ENCODE data around the gene GNAZ. TPM values are rescaled to one million over a fixed set of nuclear protein-coding genes. Genes with fewer than 3 reads are reported as not detected.
A peak's percentile ranks its signal among the peaks of the same experiment; 100 is the strongest.

The GNAZ gene
- total RNA-seq, 1 experiment from 2014 or later = 5.0 TPM

DNA sequence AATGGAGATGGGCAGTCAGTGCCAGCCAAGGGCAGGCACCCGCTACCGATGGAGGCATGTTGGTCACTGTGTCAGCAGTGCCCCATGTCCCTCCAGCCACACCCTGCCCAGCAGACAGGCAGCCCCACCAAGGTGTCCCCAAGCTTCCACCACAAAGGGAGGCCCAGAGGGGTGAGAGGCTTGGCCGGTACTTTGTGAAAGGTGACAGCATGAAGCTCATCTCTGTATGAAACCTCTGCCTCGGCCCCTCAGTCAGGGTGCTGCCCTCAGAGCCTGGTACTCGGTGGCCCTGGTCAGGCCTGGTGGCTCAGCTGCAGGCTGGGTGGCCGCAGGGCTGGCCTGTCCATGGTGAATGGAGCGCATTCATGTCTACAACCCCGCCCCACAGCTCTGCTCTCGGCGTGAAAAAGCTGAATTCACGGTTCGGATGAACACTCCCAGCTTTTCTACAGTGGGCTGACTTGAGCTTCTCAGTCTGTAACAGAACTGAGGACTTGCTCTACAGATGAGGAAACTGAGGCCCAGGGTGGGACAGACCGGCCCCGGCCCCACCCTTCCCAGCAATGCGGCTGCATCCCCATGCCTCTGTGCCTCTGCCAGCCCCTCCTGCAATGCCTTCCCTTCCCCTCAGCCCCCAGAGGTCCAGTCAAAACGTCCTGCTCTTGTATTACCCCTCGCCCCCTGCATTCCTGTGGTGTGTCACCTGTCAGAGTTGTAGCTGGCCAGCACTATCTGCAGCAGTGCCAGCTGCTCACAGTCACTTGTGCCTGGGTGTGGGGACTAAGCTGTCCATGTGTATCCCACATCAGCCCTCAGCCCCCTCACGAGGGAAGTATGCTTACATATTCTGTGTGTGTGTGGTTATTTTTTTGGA lies 43.8 kb downstream of the GNAZ start:
- Histone ChIP-seq H2BK15ac (ENCODE audit: low read depth, low read length) (no peak overlapping the region), H2BK5ac (ENCODE audit: insufficient read length, low read length) (no peak overlapping the region), H4K5ac (ENCODE audit: insufficient read length, low read depth, low read length) (no peak overlapping the region), H3T11ph (ENCODE audit: low read length) (no peak overlapping the region), H2BK120ac (ENCODE audit: low read depth, low read length, poor library complexity, severe bottlenecking) (no peak overlapping the region), H4K8ac (replicated peaks; ENCODE audit: insufficient read length, low read depth, low read length) (no peak overlapping the region), H3K9ac (ENCODE audit: extremely low read depth, insufficient read length, low read length) (no peak overlapping the region), H3K9me3 (ENCODE audit: control insufficient read depth, low read depth, low read length) (no peaks in the 10 kb centered on the region), H3K23me2 (ENCODE audit: insufficient read length, low read depth, low read length, poor library complexity, severe bottlenecking) (no peaks in the 10 kb centered on the region), H3K56ac (ENCODE audit: insufficient read length, low read depth, low read length) (no peak overlapping the region), H3K4me2 (ENCODE audit: insufficient read depth, insufficient read length, low read length) (no peak overlapping the region), H3K23ac (ENCODE audit: insufficient read length, low read depth, low read length) (no peak overlapping the region), H2BK20ac (ENCODE audit: low read depth, low read length, poor library complexity, severe bottlenecking) (no peak overlapping the region), H4K91ac (ENCODE audit: insufficient read length, low read depth, low read length) (no peak overlapping the region), H3K79me2 (ENCODE audit: insufficient read depth, low read length) (no peaks in the 10 kb centered on the region), H3K14ac (ENCODE audit: insufficient read depth, low read length) (peak overlapping the region; percentile 12; the same call in 1 of the 2 replicates), H4K20me1 (ENCODE audit: control insufficient read depth, insufficient read depth, insufficient read length) (no peaks in the 10 kb centered on the region), H3K18ac (ENCODE audit: insufficient read length, low read depth, low read length) (no peak overlapping the region), H3K27me3 (ENCODE audit: insufficient read depth, low read length) (no peaks in the 10 kb centered on the region), H3K27ac (ENCODE audit: insufficient read length, low read depth, low read length) (no peak overlapping the region), H3K4me1 (ENCODE audit: insufficient read depth, low read length) (no peaks in the 10 kb centered on the region), H2BK12ac (ENCODE audit: insufficient read length, low read depth, low read length) (no peak overlapping the region), H2AFZ (ENCODE audit: low read length) (no peak overlapping the region), H3K4ac (ENCODE audit: low read depth, low read length) (no peak overlapping the region), H3K79me1 (ENCODE audit: insufficient read depth, low read depth, low read length, poor library complexity, severe bottlenecking) (no peaks in the 10 kb centered on the region), H2AK5ac (ENCODE audit: insufficient read length, low read length) (no peak overlapping the region)
- H3K36me3 Mint-ChIP-seq (ENCODE audit: insufficient read depth in 1 of 3, low read depth in 3 of 3) = no peaks in the 10 kb centered on the region
- H3K27ac Mint-ChIP-seq = no peak overlapping the region; a peak in 1 of 7 replicates
- no peak overlapping the region for H3K4me3 Mint-ChIP-seq
- no peaks in the 10 kb centered on the region for H3K9me3 Mint-ChIP-seq
- TF ChIP-seq, protein P1, sequence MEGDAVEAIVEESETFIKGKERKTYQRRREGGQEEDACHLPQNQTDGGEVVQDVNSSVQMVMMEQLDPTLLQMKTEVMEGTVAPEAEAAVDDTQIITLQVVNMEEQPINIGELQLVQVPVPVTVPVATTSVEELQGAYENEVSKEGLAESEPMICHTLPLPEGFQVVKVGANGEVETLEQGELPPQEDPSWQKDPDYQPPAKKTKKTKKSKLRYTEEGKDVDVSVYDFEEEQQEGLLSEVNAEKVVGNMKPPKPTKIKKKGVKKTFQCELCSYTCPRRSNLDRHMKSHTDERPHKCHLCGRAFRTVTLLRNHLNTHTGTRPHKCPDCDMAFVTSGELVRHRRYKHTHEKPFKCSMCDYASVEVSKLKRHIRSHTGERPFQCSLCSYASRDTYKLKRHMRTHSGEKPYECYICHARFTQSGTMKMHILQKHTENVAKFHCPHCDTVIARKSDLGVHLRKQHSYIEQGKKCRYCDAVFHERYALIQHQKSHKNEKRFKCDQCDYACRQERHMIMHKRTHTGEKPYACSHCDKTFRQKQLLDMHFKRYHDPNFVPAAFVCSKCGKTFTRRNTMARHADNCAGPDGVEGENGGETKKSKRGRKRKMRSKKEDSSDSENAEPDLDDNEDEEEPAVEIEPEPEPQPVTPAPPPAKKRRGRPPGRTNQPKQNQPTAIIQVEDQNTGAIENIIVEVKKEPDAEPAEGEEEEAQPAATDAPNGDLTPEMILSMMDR (conservative IDR thresholded peaks at IDR 0.05) = no peak
- peaks cover 23% of the 10 kb centered on the region for H3K27me3 Mint-ChIP-seq (ENCODE audit: low read depth)
- DNase-seq = no peak
- WGBS (ENCODE audit: extremely low coverage, insufficient read length, low lambda C conversion rate) = no CpG with 5 or more reads among the region's 18 CpGs
- H3K4me1 Mint-ChIP-seq = peaks cover 14 to 19% of the 10 kb centered on the region in 2 experiments; a peak in 3 of 4 replicates
